Karpas-422 (cell line): Measurements from ENCODE around the gene DNAJA3. TPM values are rescaled to one million over a fixed set of nuclear protein-coding genes. Genes with fewer than 3 reads are reported as not detected.

Source experiments
- DNase-seq: peaks from one replicate; pipeline ENCODE4 v3.0.0-alpha.2; 2015
- H2AFZ ChIP-seq: fragments of 200-600 bp; sonication (generic); 2 replicates; pipeline ENCODE4 v1.6.1; 2014; ENCODE audit warnings: antibody characterized with exemption, low read length, mixed read lengths
- H3K27ac ChIP-seq: fragments of 200-600 bp; sonication (generic); 2 replicates; pipeline ENCODE4 v1.5.1; 2014; ENCODE audit warnings: mild to moderate bottlenecking, low read length, moderate library complexity
- H3K27me3 ChIP-seq: fragments of 200-600 bp; sonication (generic); 2 replicates; pipeline ENCODE4 v1.6.1; 2014; ENCODE audit warnings: low read length, mixed read lengths
- H3K36me3 ChIP-seq: fragments of 200-600 bp; sonication (generic); 2 replicates; pipeline ENCODE4 v1.6.1; 2014; ENCODE audit warnings: low read length, mixed read lengths; ENCODE audit not compliant: insufficient read depth
- H3K4me1 ChIP-seq: fragments of 200-600 bp; sonication (generic); 2 replicates; pipeline ENCODE4 v1.6.1; 2014; ENCODE audit warnings: mild to moderate bottlenecking, low read length, mixed read lengths
- H3K4me2 ChIP-seq: fragments of 200-600 bp; sonication (generic); 2 replicates; pipeline ENCODE4 v1.6.1; 2014; ENCODE audit warnings: low read length, low read depth, mild to moderate bottlenecking; ENCODE audit not compliant: poor library complexity, severe bottlenecking
- H3K4me3 ChIP-seq: fragments of 200-600 bp; sonication (generic); 2 replicates; pipeline ENCODE4 v1.5.1; 2014; ENCODE audit warnings: mild to moderate bottlenecking, antibody characterized with exemption, low read length, mixed read lengths
- H3K79me2 ChIP-seq: fragments of 200-600 bp; sonication (generic); 2 replicates; pipeline ENCODE4 v1.6.1; 2014; ENCODE audit warnings: mild to moderate bottlenecking, low read length, mixed read lengths
- H3K9ac ChIP-seq: fragments of 200-600 bp; sonication (generic); 2 replicates; pipeline ENCODE4 v1.6.0; 2014; ENCODE audit warnings: low read length
- H3K9me2 ChIP-seq: fragments of 200-600 bp; sonication (generic), shearing (Covaris generic); replicated peaks from 2 replicates; pipeline ENCODE4 v1.6.0; 2014; ENCODE audit warnings: mild to moderate bottlenecking, low read length, moderate library complexity; ENCODE audit not compliant: insufficient read depth
- H3K9me3 ChIP-seq: fragments of 300-700, 200-600 bp; sonication (generic); 2 replicates; pipeline ENCODE4 v1.6.1; 2014; ENCODE audit warnings: low read length, mixed read lengths
- H4K20me1 ChIP-seq: fragments of 200-600 bp; sonication (generic); 2 replicates; pipeline ENCODE4 v1.6.1; 2014; ENCODE audit warnings: mild to moderate bottlenecking, antibody characterized with exemption, low read length, low read depth; ENCODE audit not compliant: insufficient read depth
- total RNA-seq: library from RNA; depleted of rRNA; stranded (reverse); fragments of >200 nt; shearing (Covaris generic); gene quantifications from 2 replicates; pipeline ENCODE4 v1.2.3, GENCODE V29; 2014; ENCODE audit warnings: low replicate concordance

DNAJA3 gene
- total RNA-seq, 1 experiment from 2014 or later: 56.5 TPM

- Histone ChIP-seq H3K4me3 (no peak overlapping the region), H3K27ac (no peak overlapping the region), H3K27me3 (no peaks in the 10 kb centered on the region), H3K79me2 (peaks cover 53% of the 10 kb centered on the region), H3K9ac (no peak overlapping the region), H3K9me2 (no peaks in the 10 kb centered on the region), H3K36me3 (peaks cover 27% of the 10 kb centered on the region), H3K9me3 (no peaks in the 10 kb centered on the region), H2AFZ (no peak overlapping the region), H4K20me1 (0 out of 2 replicates have a peak, but pooled peaks cover 6% of the 10 kb centered on the region), H3K4me1 (peaks cover 13% of the 10 kb centered on the region), H3K4me2 (no peak overlapping the region)
- DNase-seq: no peak
Measured at GRCh38 chr16:4431023-4431422, 5.4 kb downstream of the DNAJA3 start.

GRCh38 chr16:4433228-4433627 is 7.6 kb downstream of the DNAJA3 start:
- Histone ChIP-seq H3K36me3 (peaks cover 31% of the 10 kb centered on the region), H4K20me1 (no peaks in the 10 kb centered on the region), H3K9ac (no peak overlapping the region), H3K27me3 (no peaks in the 10 kb centered on the region), H3K79me2 (peaks cover 32% of the 10 kb centered on the region), H3K4me1 (no peaks in the 10 kb centered on the region), H3K4me2 (no peak overlapping the region), H3K4me3 (no peak overlapping the region), H2AFZ (no peak overlapping the region), H3K9me2 (no peaks in the 10 kb centered on the region), H3K9me3 (no peaks in the 10 kb centered on the region), H3K27ac (no peak overlapping the region)
- DNase-seq: no peak

GRCh38 chr16:4433914-4434787 is 8.5 kb downstream of the DNAJA3 start:
- Histone ChIP-seq H3K27me3 (no peaks in the 10 kb centered on the region), H3K79me2 (peaks cover 24% of the 10 kb centered on the region), H3K9me3 (no peaks in the 10 kb centered on the region), H3K9ac (no peak overlapping the region), H3K4me1 (no peaks in the 10 kb centered on the region), H3K9me2 (no peaks in the 10 kb centered on the region), H4K20me1 (no peaks in the 10 kb centered on the region), H3K4me2 (no peak overlapping the region), H2AFZ (no peak overlapping the region), H3K36me3 (peaks cover 27% of the 10 kb centered on the region), H3K27ac (no peak overlapping the region), H3K4me3 (no peak overlapping the region)
- DNase-seq: no peak

- no peak overlapping the region for H3K4me3 ChIP-seq
- no peaks in the 10 kb centered on the region for H3K27me3 ChIP-seq
- H3K4me2 ChIP-seq: no peak overlapping the region
- no peak overlapping the region for H3K9ac ChIP-seq
- peak; percentile 34 for DNase-seq
- H3K9me3 ChIP-seq: no peaks in the 10 kb centered on the region
- no peaks in the 10 kb centered on the region for H4K20me1 ChIP-seq
- no peaks in the 10 kb centered on the region for H3K4me1 ChIP-seq
- no peak overlapping the region for H3K27ac ChIP-seq
- H3K36me3 ChIP-seq: peaks cover 30% of the 10 kb centered on the region
- H2AFZ ChIP-seq: no peak overlapping the region
- H3K9me2 ChIP-seq: no peaks in the 10 kb centered on the region
- H3K79me2 ChIP-seq: peaks cover 15% of the 10 kb centered on the region; the same call in 1 of the 2 replicates
Measured at GRCh38 chr16:4435337-4436067, 9.8 kb downstream of the DNAJA3 start.

- H3K9ac ChIP-seq: no peak overlapping the region
- H3K79me2 ChIP-seq: peaks cover 9% of the 10 kb centered on the region; the same call in 1 of the 2 replicates
- no peaks in the 10 kb centered on the region for H3K9me3 ChIP-seq
- no peaks in the 10 kb centered on the region for H3K9me2 ChIP-seq
- DNase-seq: no peak
- H3K27me3 ChIP-seq: no peaks in the 10 kb centered on the region
- H4K20me1 ChIP-seq: no peaks in the 10 kb centered on the region
- peaks cover 43% of the 10 kb centered on the region for H3K36me3 ChIP-seq
- H2AFZ ChIP-seq: no peak overlapping the region
- H3K4me2 ChIP-seq: no peak overlapping the region
- H3K27ac ChIP-seq: no peak overlapping the region
- no peak overlapping the region for H3K4me3 ChIP-seq
- peaks cover 8% of the 10 kb centered on the region for H3K4me1 ChIP-seq
Measured at GRCh38 chr16:4437366-4437765, 11.7 kb downstream of the DNAJA3 start.

- no peaks in the 10 kb centered on the region for H3K79me2 ChIP-seq
- no peaks in the 10 kb centered on the region for H4K20me1 ChIP-seq
- no peak overlapping the region for H2AFZ ChIP-seq
- peaks cover 38% of the 10 kb centered on the region for H3K36me3 ChIP-seq
- no peak overlapping the region for H3K4me2 ChIP-seq
- no peaks in the 10 kb centered on the region for H3K27me3 ChIP-seq
- no peaks in the 10 kb centered on the region for H3K9me3 ChIP-seq
- H3K9me2 ChIP-seq: no peaks in the 10 kb centered on the region
- no peak overlapping the region for H3K9ac ChIP-seq
- H3K4me3 ChIP-seq: no peak overlapping the region
- DNase-seq: no peak
- H3K4me1 ChIP-seq: peaks cover 8% of the 10 kb centered on the region
- no peak overlapping the region for H3K27ac ChIP-seq
Measured at GRCh38 chr16:4442371-4442770, 16.7 kb downstream of the DNAJA3 start.

- DNase-seq: no peak
- H4K20me1 ChIP-seq: no peaks in the 10 kb centered on the region
- peaks cover 8% of the 10 kb centered on the region for H3K4me1 ChIP-seq
- H3K4me2 ChIP-seq: no peak overlapping the region
- no peaks in the 10 kb centered on the region for H3K9me2 ChIP-seq
- no peaks in the 10 kb centered on the region for H3K79me2 ChIP-seq
- no peak overlapping the region for H3K4me3 ChIP-seq
- no peak overlapping the region for H2AFZ ChIP-seq
- no peaks in the 10 kb centered on the region for H3K27me3 ChIP-seq
- H3K36me3 ChIP-seq: peaks cover 35% of the 10 kb centered on the region
- no peak overlapping the region for H3K27ac ChIP-seq
- no peak overlapping the region for H3K9ac ChIP-seq
- H3K9me3 ChIP-seq: no peaks in the 10 kb centered on the region
Measured at GRCh38 chr16:4443271-4443670, 17.6 kb downstream of the DNAJA3 start.

GRCh38 chr16:4443986-4444385 is 18.3 kb downstream of the DNAJA3 start:
- DNase-seq: no peak
- Histone ChIP-seq H3K4me3 (no peak overlapping the region), H3K9ac (no peak overlapping the region), H3K9me2 (no peaks in the 10 kb centered on the region), H3K4me2 (no peak overlapping the region), H3K4me1 (peaks cover 8% of the 10 kb centered on the region), H3K9me3 (no peaks in the 10 kb centered on the region), H3K27ac (no peak overlapping the region), H2AFZ (no peak overlapping the region), H3K79me2 (no peaks in the 10 kb centered on the region), H3K27me3 (no peaks in the 10 kb centered on the region), H4K20me1 (no peaks in the 10 kb centered on the region), H3K36me3 (peaks cover 35% of the 10 kb centered on the region)
